HL-60 (cell line): ENCODE measurements around the gene PRKAR1B.
"Not testable (repeated sequence)": the region's sequence is repeated elsewhere in the genome, so short reads cannot be mapped to it uniquely, and the experiment has no call there.

ENCODE experiments used
- DNase-seq, 2 experiments: peaks; one replicate each; pipeline ENCODE4 v3.0.0-alpha.2; 2010 to 2020; ENCODE audit warnings: low read depth in 1 of 2, low spot score in 1 of 2
- H3K27ac ChIP-seq: fragments of 250-450 bp; sonication (Bioruptor Pico); replicated peaks from 2 replicates; pipeline ENCODE4 v1.5.1; 2020; ENCODE audit warnings: mild to moderate bottlenecking, moderate library complexity
- H3K27me3 ChIP-seq: fragments of 250-450 bp; sonication (Bioruptor Pico); 2 replicates; pipeline ENCODE4 v1.5.1; 2021; ENCODE audit warnings: mild to moderate bottlenecking, moderate library complexity; ENCODE audit not compliant: insufficient read depth, poor library complexity, severe bottlenecking
- H3K4me3 ChIP-seq: replicated peaks from 2 replicates; pipeline ENCODE4 v1.5.1; 2011; ENCODE audit warnings: mild to moderate bottlenecking, control low read depth, low read length; ENCODE audit not compliant: insufficient read depth
- GABPA ChIP-seq: IDR thresholded peaks from 2 replicates; pipeline ENCODE4 v1.6.1; 2012; ENCODE audit warnings: low read depth
- POLR2AphosphoS5 ChIP-seq: IDR thresholded peaks from 2 replicates; pipeline ENCODE4 v1.6.1; 2012; ENCODE audit warnings: low read depth
- SPI1 ChIP-seq: IDR thresholded peaks from 2 replicates; pipeline ENCODE4 v1.6.1; 2012; ENCODE audit warnings: low read depth, mild to moderate bottlenecking, borderline replicate concordance
- TF ChIP-seq, protein P1 (sequence below): IDR thresholded peaks from 2 replicates; pipeline ENCODE4 v1.6.1; 2012; ENCODE audit warnings: low read depth; ENCODE audit not compliant: insufficient replicate concordance
- TF ChIP-seq, protein P2 (sequence below): IDR thresholded peaks from one replicate; pipeline ENCODE4 v1.5.1; 2011; ENCODE audit warnings: low read length, control low read depth, inconsistent platforms; ENCODE audit not compliant: insufficient read depth

Gene PRKAR1B

DNA sequence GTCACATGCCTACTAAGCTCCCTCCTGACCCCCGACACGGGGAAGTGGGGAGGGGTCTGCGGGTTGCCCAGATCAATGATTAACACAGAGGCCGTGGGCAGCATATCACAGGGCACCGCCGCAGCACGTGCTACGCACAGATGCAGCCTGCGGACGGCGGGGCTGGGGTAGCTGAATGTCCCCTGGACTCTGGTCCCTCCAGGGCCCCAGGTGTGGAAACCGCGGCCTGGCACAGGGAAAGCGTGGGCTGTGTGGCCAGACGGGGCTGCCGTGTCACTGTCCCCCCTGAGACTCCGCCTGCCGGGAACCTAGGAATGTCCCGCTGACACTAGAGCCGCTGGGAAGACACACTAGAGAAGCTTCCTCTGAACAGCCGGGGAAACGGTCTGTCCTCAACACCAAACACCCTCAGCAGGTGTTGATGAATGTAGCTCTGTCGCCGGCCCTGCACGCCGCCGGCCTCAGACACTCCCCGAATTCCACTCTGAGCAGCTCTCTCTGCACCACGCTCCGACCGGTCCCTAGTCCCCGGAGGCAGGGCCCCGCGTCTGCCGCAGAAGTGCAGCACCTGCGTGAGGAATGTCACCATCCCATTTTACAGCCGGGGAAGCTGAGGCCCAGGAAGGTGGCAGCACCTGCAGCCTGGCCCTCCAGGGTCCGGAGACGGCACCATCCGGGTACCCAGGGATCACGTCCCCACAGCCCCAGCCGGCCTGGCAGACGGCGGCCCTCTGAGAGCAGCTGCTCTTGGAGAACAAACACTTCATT, 174.0 kb downstream of the PRKAR1B start:
- Histone ChIP-seq H3K4me3 (no peak overlapping the region), H3K27me3 (no peaks in the 10 kb centered on the region), H3K27ac (no peak overlapping the region)
- TF ChIP-seq, protein P1, sequence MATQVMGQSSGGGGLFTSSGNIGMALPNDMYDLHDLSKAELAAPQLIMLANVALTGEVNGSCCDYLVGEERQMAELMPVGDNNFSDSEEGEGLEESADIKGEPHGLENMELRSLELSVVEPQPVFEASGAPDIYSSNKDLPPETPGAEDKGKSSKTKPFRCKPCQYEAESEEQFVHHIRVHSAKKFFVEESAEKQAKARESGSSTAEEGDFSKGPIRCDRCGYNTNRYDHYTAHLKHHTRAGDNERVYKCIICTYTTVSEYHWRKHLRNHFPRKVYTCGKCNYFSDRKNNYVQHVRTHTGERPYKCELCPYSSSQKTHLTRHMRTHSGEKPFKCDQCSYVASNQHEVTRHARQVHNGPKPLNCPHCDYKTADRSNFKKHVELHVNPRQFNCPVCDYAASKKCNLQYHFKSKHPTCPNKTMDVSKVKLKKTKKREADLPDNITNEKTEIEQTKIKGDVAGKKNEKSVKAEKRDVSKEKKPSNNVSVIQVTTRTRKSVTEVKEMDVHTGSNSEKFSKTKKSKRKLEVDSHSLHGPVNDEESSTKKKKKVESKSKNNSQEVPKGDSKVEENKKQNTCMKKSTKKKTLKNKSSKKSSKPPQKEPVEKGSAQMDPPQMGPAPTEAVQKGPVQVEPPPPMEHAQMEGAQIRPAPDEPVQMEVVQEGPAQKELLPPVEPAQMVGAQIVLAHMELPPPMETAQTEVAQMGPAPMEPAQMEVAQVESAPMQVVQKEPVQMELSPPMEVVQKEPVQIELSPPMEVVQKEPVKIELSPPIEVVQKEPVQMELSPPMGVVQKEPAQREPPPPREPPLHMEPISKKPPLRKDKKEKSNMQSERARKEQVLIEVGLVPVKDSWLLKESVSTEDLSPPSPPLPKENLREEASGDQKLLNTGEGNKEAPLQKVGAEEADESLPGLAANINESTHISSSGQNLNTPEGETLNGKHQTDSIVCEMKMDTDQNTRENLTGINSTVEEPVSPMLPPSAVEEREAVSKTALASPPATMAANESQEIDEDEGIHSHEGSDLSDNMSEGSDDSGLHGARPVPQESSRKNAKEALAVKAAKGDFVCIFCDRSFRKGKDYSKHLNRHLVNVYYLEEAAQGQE, result no peak
- no peak for TF ChIP-seq SPI1
- TF ChIP-seq, protein P2, sequence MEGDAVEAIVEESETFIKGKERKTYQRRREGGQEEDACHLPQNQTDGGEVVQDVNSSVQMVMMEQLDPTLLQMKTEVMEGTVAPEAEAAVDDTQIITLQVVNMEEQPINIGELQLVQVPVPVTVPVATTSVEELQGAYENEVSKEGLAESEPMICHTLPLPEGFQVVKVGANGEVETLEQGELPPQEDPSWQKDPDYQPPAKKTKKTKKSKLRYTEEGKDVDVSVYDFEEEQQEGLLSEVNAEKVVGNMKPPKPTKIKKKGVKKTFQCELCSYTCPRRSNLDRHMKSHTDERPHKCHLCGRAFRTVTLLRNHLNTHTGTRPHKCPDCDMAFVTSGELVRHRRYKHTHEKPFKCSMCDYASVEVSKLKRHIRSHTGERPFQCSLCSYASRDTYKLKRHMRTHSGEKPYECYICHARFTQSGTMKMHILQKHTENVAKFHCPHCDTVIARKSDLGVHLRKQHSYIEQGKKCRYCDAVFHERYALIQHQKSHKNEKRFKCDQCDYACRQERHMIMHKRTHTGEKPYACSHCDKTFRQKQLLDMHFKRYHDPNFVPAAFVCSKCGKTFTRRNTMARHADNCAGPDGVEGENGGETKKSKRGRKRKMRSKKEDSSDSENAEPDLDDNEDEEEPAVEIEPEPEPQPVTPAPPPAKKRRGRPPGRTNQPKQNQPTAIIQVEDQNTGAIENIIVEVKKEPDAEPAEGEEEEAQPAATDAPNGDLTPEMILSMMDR, result no peak
- TF ChIP-seq POLR2AphosphoS5, result no peak
- TF ChIP-seq GABPA, result no peak
- DNase-seq, result no peak

DNA sequence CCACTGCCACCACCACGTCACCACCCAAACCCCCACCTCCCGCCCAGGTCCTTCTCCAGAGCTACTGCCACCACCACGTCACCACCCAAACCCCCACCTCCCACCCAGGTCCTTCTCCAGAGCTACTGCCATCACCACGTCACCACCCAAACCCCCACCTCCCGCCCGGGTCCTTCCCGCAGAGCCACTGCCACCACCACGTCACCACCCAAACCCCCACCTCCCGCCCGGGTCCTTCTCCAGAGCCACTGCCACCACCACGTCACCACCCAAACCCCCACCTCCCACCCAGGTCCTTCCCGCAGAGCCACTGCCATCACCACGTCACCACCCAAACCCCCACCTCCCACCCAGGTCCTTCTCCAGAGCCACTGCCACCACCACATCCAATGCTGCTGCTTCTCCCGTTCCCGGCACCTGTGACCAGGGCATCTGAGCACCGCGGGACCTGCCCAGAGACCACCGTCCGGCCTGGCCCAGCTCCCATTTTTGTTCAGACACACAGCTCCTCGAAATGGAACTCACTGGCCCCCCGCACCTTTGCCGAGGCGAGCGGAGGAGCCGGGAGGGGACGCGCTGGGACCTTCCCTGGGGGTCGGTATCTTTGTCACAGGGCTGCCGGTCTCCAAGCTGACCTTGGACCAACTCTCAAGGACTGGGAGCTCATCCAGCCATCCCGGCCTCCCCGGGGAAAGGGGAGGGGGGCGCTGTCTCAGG, 174.8 kb downstream of the PRKAR1B start:
- H3K27me3 ChIP-seq, result not testable (repeated sequence)

DNA sequence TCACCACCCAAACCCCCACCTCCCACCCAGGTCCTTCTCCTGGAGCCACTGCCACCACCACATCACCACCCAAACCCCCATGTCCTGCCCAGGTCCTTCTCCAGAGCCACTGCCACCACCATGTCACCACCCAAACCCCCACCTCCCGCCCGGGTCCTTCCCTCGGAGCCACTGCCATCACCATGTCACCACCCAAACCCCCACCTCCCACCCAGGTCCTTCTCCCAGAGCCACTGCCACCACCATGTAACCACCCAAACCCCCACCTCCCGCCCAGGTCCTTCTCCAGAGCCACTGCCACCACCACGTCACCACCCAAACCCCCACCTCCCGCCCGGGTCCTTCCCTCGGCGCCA, 175.5 kb downstream of the PRKAR1B start:
- not testable (repeated sequence) for DNase-seq, H3K4me3 ChIP-seq, H3K27me3 ChIP-seq, H3K27ac ChIP-seq

More for the DNA sequence above, 174.8 kb downstream of the PRKAR1B start:
- H3K4me3 ChIP-seq, H3K27ac ChIP-seq, DNase-seq: not testable (repeated sequence)

DNA sequence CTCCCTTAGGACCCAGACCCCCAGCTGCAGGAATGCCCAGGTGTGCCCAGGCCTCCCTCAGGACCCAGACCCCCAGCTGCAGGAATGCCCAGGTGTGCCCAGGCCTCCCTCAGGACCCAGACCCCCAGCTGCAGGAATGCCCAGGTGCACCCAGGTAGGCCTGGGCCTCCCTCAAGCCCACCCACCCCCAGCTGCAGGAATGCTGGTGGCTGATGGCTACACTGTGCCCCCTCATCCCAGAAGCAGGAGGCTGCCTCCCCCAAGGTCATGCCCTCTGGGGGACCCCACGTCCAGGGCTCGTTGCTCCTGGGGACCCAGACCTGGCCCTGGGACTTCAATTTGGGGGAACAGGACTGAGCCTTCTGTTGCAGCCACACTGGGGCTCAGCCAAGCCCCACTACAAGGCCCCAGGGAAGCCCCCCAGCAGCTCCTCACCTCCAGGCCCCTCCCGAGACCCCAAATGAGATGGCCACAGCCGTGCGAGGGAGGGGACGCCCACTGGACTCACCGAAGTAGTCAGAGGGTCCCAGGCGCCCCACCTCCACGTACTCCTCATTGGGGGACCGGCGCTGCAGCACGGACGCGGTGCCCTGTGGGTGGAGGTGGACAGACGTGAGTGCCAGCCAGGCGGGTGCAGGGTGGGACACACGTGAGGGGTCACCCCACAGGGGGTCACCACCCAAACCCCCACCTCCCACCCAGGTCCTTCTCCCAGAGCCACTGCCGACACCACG, 176.0 kb downstream of the PRKAR1B start:
- Histone ChIP-seq H3K27me3 (no peaks in the 10 kb centered on the region), H3K27ac (no peak overlapping the region), H3K4me3 (no peak overlapping the region)
- no peak for DNase-seq
- TF ChIP-seq GABPA (no peak), POLR2AphosphoS5 (no peak), SPI1 (no peak)
- TF ChIP-seq, protein P1, result no peak
- TF ChIP-seq, protein P2, result no peak
